ENCODE data around the gene CDC42BPG. TPM values are rescaled to one million over a fixed set of nuclear protein-coding genes. Genes with fewer than 3 reads are reported as not detected.

Gene CDC42BPG
- total RNA-seq, 1 experiment from 2014 or later: 21.6 TPM

GRCh38 chr11:64883575-64883974, 39.1 kb upstream of the CDC42BPG start:
- CTCF ChIA-PET: interaction anchor here (22.9 kb wide), 1 partner anchor 36 kb away, joined by 372 read pairs; the partner anchor contains the start of gene CDC42BPG
- DNase-seq (ENCODE audit: low spot score): no peak
- TF ChIP-seq RORB (CRISPR knock-in tag; IDR thresholded peaks at IDR 0.05) (no peak), ERG (CRISPR knock-in tag; IDR thresholded peaks at IDR 0.05) (no peak), CBFB (CRISPR knock-in tag; IDR thresholded peaks at IDR 0.05; ENCODE audit: low read depth) (no peak), GRHL2 (CRISPR knock-in tag; IDR thresholded peaks at IDR 0.05; ENCODE audit: insufficient replicate concordance, severe bottlenecking) (no peak), SP1 (CRISPR knock-in tag; conservative IDR thresholded peaks at IDR 0.05) (no peak), PREB (CRISPR knock-in tag; IDR thresholded peaks at IDR 0.05; ENCODE audit: borderline replicate concordance) (no peak), ELF4 (CRISPR knock-in tag; IDR thresholded peaks at IDR 0.05; ENCODE audit: low read depth) (no peak), TP53 (CRISPR knock-in tag; IDR thresholded peaks at IDR 0.05) (no peak), MAX (CRISPR knock-in tag; IDR thresholded peaks at IDR 0.05) (no peak), ATF2 (CRISPR knock-in tag; IDR thresholded peaks at IDR 0.05; ENCODE audit: borderline replicate concordance, low read depth) (no peak), JUN (CRISPR knock-in tag; IDR thresholded peaks at IDR 0.05) (no peak), NR3C1 (CRISPR knock-in tag; conservative IDR thresholded peaks at IDR 0.05; ENCODE audit: low read depth) (no peak), NR2C2 (CRISPR knock-in tag; IDR thresholded peaks at IDR 0.05) (no peak), ATF6 (CRISPR knock-in tag; IDR thresholded peaks at IDR 0.05) (no peak), ZNF121 (CRISPR knock-in tag; IDR thresholded peaks at IDR 0.05) (no peak), ETV6 (CRISPR knock-in tag; IDR thresholded peaks at IDR 0.05) (no peak), KAT7 (CRISPR knock-in tag; IDR thresholded peaks at IDR 0.05; ENCODE audit: borderline replicate concordance) (no peak), FOXJ3 (CRISPR knock-in tag; IDR thresholded peaks at IDR 0.05; ENCODE audit: borderline replicate concordance) (no peak), ZNF423 (CRISPR knock-in tag; IDR thresholded peaks at IDR 0.05) (no peak)

GRCh38 chr11:64882243-64882642, 37.8 kb upstream of the CDC42BPG start:
- H3K4me1 Mint-ChIP-seq: peaks cover 13% of the 10 kb centered on the region
- CTCF ChIA-PET: interaction anchor here (0.7 to 22.9 kb wide), 5 partner anchors 12 to 228 kb away, joined by 3 to 372 read pairs (median 3); partner anchors contain the start of gene CDC42BPG
- H3K4me3 Mint-ChIP-seq: no peak overlapping the region
- H3K36me3 Mint-ChIP-seq: no peaks in the 10 kb centered on the region
- no peaks in the 10 kb centered on the region for H3K9me3 Mint-ChIP-seq
- ATAC-seq: no peak
- POLR2A ChIA-PET: no interaction called here
- peaks cover 3% of the 10 kb centered on the region; the same call in 1 of the 2 replicates for H3K27me3 Mint-ChIP-seq (ENCODE audit: low read depth)
- H3K27ac Mint-ChIP-seq: no peak overlapping the region
- DNase-seq (ENCODE audit: low spot score): no peak
- TF ChIP-seq E2F1 (CRISPR knock-in tag; IDR thresholded peaks at IDR 0.05) (no peak), TEAD4 (CRISPR knock-in tag; IDR thresholded peaks at IDR 0.05) (no peak), HMGXB4 (CRISPR knock-in tag; IDR thresholded peaks at IDR 0.05) (no peak)

More at GRCh38 chr11:64883575-64883974, 39.1 kb upstream of the CDC42BPG start:
- H3K27me3 Mint-ChIP-seq (ENCODE audit: low read depth): no peaks in the 10 kb centered on the region
- ATAC-seq: no peak
- H3K4me3 Mint-ChIP-seq: no peak overlapping the region
- H3K36me3 Mint-ChIP-seq: no peaks in the 10 kb centered on the region
- POLR2A ChIA-PET: no interaction called here
- no peak overlapping the region for H3K27ac Mint-ChIP-seq
- H3K9me3 Mint-ChIP-seq: no peaks in the 10 kb centered on the region
- peaks cover 20% of the 10 kb centered on the region for H3K4me1 Mint-ChIP-seq
